Activated CD8-positive, alpha-beta T cell treated with anti-CD3 and anti-CD28 coated beads for 36 hours (primary cell): ENCODE measurements around the gene FGF3. TPM values are rescaled to one million over a fixed set of nuclear protein-coding genes. Genes with fewer than 3 reads are reported as not detected.

Experiments used
- ATAC-seq: fragments of 200-7000 bp; cut with Tn5 transposase; one replicate; pipeline ENCODE4 v1.10.0; 2021; ENCODE audit warnings: mild to moderate bottlenecking, moderate library complexity
- CTCF ChIA-PET: fragments of 350-600 bp; sonication (Branson Sonifier 250); formaldehyde crosslinking; loops from one replicate; lab custom pipeline; 2021; ENCODE audit warnings: antibody characterized with exemption; lab: Charles Lee
- POLR2A ChIA-PET: fragments of 350-600 bp; sonication (Branson Sonifier 250); formaldehyde crosslinking; loops from one replicate; lab custom pipeline; 2021; ENCODE audit warnings: antibody characterized with exemption; lab: Charles Lee
- DNase-seq: peaks from one replicate; pipeline ENCODE4 v3.0.0-alpha.2; 2020
- H3K27ac Mint-ChIP-seq: one replicate; pipeline ENCODE4 v1.8.0; 2021; ENCODE audit warnings: mild to moderate bottlenecking, mixed read lengths
- H3K27me3 Mint-ChIP-seq: one replicate; pipeline ENCODE4 v1.8.0; 2021; ENCODE audit warnings: mixed read lengths
- H3K36me3 Mint-ChIP-seq: one replicate; pipeline ENCODE4 v1.8.0; 2021; ENCODE audit warnings: low read depth, mixed read lengths
- H3K4me1 Mint-ChIP-seq: one replicate; pipeline ENCODE4 v1.8.0; 2021; ENCODE audit warnings: low read depth, mixed read lengths
- H3K4me3 Mint-ChIP-seq: one replicate; pipeline ENCODE4 v1.8.0; 2021; ENCODE audit warnings: mild to moderate bottlenecking, moderate library complexity, mixed read lengths
- H3K9me3 Mint-ChIP-seq: one replicate; pipeline ENCODE4 v1.8.0; 2021; ENCODE audit warnings: mixed read lengths
- CTCF ChIP-seq: fragments of 200-600 bp; IDR thresholded peaks from one replicate; pipeline ENCODE4 v1.8.0; 2022; ENCODE audit warnings: antibody characterized with exemption, mild to moderate bottlenecking
- intact Hi-C: fragments of 100-400 bp; cut with micrococcal nuclease; formaldehyde crosslinking; loops from one replicate; pipeline ENCODE4 v1.10.0; 2022
- total RNA-seq, 2 experiments: library from RNA; stranded (reverse); gene quantifications; one replicate each; pipeline ENCODE4 v1.2.3, GENCODE V29; 2021

Gene FGF3
- total RNA-seq, 2 experiments from 2014 or later: not detected

GRCh38 chr11:69775163-69775755, 44.0 kb downstream of the FGF3 start, which contains the start of gene FGF4:
Gene FGF4, minus strand, starts transcription at chr11:69775341. Its CDS starts 257 bp downstream, at chr11:69775084.
- DNase-seq (no peak), ATAC-seq (no peak)
- intact Hi-C loops: no loop called here
- Mint-ChIP-seq H3K27ac (no peak within 1 kb of the TSS), H3K4me3 (no peak within 1 kb of the TSS), H3K36me3 (no peaks in the 10 kb centered on the region), H3K4me1 (no peaks in the 10 kb centered on the region), H3K27me3 (peaks cover 37% of the 10 kb centered on the region), H3K9me3 (no peaks in the 10 kb centered on the region)
- CTCF ChIA-PET: no interaction called here
- POLR2A ChIA-PET: no interaction called here
- no peak for TF ChIP-seq CTCF

- Mint-ChIP-seq H3K27me3 (peaks cover 38% of the 10 kb centered on the region), H3K27ac (no peak overlapping the region), H3K4me1 (no peaks in the 10 kb centered on the region), H3K9me3 (no peaks in the 10 kb centered on the region), H3K4me3 (no peak overlapping the region), H3K36me3 (no peaks in the 10 kb centered on the region)
- ChIA-PET POLR2A (no interaction called here), CTCF (no interaction called here)
- intact Hi-C loops: no loop called here
- ATAC-seq (no peak), DNase-seq (no peak)
- TF ChIP-seq CTCF: no peak
These were observed 44.7 kb downstream of the FGF3 start for GRCh38 chr11:69774354-69775162.

GRCh38 chr11:69773626-69774353, 45.4 kb downstream of the FGF3 start:
- H3K4me3 Mint-ChIP-seq: no peak overlapping the region
- intact Hi-C loops: no loop called here
- POLR2A ChIA-PET: no interaction called here
- H3K27me3 Mint-ChIP-seq: peaks cover 43% of the 10 kb centered on the region
- no peaks in the 10 kb centered on the region for H3K9me3 Mint-ChIP-seq
- CTCF ChIA-PET: no interaction called here
- H3K27ac Mint-ChIP-seq: no peak overlapping the region
- no peaks in the 10 kb centered on the region for H3K36me3 Mint-ChIP-seq
- no peaks in the 10 kb centered on the region for H3K4me1 Mint-ChIP-seq
- DNase-seq (no peak), ATAC-seq (no peak)
- no peak for TF ChIP-seq CTCF

GRCh38 chr11:69771466-69771865, 47.8 kb downstream of the FGF3 start:
- H3K4me3 Mint-ChIP-seq: no peak overlapping the region
- DNase-seq (no peak), ATAC-seq (no peak)
- peaks cover 33% of the 10 kb centered on the region for H3K27me3 Mint-ChIP-seq
- no peak overlapping the region for H3K27ac Mint-ChIP-seq
- TF ChIP-seq CTCF: no peak
- no peaks in the 10 kb centered on the region for H3K36me3 Mint-ChIP-seq
- ChIA-PET CTCF (no interaction called here), POLR2A (no interaction called here)
- H3K9me3 Mint-ChIP-seq: no peaks in the 10 kb centered on the region
- no peaks in the 10 kb centered on the region for H3K4me1 Mint-ChIP-seq
- intact Hi-C loops: no loop called here
